NCI-H1436 treated with DMSO at 0.1 percent for 48 hours (cell line): ENCODE measurements around the gene NLRP1.
"Not testable (repeated sequence)": the region's sequence is repeated elsewhere in the genome, so short reads cannot be mapped to it uniquely, and the experiment has no call there.

Experiments used
- DNase-seq: peaks from one replicate; lab custom pipeline; 2025; lab: John Stamatoyannopoulos, UW

The NLRP1 gene

DNA sequence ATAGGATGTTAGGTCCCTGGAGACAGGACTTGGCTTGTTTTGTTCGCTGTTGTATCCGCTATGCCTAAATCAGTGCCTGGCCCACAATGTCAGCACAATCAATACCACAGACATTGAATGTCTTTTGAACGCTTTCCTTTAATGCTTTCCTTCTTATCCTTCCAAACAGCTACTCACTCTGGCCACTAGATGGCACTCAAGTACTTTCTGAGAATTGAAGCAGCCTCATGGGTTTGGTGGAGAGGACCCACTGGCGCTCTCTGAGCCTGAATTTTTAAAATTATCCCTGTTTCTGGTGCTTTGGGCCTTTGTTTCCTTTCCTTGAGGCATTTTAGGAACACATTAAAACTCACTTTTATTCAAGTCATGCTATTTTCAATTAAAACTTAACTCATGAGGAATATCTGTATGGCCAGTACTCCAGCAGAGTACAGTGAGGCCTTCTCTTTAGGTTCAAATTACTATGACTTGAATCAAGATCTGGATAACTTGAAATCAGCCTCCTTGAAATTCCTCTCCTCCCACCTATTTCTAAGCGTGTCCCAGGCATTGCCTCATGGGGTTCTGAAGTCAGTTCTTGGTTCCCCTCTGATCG is 3.2 kb upstream of the NLRP1 start:
- DNase-seq = no peak

DNA sequence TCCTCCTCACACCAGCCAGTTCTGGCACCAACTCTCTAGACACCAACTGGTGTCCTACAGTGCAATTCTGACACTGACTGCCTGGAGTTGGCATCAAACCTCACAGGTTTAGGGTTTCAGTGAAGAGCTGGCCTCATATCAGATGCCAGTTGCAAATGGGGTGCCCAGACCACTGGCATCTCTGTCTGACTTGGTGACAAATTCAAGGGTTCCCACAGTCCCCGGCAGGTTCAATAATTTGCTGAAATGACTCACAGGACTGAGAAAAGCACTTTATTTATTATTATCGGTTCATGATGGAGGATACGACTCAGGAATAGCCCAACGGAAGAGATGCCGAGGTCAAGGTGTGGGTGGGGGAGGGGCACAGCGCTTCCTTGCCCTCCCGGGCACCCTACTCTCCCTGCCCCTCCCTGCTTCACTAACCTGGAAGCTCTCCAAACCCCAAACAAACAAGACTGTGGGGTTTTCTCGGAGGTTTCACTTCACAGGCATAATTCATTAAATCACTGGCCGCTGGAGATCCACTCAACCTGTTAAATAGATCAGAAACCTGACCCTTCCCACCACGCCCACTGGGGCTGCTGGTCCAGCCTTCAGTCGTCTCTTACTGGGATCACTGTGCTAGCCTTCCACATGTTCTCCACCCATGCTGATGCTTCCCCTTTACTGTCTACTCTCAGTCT is 1.7 kb upstream of the NLRP1 start:
- no peak for DNase-seq

DNA sequence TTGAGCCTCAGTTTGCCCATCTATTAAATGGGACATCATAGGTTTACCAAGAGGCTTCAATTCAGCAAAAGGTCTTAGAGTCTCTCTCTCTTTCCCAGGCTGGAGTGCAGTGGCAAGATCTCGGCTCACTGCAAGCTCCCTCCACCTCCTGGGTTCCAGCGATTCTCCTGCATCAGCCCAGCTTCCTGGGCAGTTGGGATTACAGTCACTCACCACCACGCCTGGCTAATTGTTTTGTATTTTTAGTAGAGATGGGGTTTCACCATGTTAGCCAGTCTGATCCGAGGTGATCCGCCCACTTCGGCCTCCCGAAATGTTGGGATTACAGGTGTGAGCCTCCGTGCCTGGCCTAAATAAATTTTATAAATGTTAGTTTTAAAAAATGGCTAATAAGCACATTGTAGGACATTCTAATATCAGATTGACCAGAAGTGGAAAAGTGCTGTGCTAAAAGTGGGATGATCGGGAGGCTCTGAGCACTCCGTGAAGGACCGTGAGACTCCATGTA is 1.0 kb upstream of the NLRP1 start:
- no peak for DNase-seq

DNA sequence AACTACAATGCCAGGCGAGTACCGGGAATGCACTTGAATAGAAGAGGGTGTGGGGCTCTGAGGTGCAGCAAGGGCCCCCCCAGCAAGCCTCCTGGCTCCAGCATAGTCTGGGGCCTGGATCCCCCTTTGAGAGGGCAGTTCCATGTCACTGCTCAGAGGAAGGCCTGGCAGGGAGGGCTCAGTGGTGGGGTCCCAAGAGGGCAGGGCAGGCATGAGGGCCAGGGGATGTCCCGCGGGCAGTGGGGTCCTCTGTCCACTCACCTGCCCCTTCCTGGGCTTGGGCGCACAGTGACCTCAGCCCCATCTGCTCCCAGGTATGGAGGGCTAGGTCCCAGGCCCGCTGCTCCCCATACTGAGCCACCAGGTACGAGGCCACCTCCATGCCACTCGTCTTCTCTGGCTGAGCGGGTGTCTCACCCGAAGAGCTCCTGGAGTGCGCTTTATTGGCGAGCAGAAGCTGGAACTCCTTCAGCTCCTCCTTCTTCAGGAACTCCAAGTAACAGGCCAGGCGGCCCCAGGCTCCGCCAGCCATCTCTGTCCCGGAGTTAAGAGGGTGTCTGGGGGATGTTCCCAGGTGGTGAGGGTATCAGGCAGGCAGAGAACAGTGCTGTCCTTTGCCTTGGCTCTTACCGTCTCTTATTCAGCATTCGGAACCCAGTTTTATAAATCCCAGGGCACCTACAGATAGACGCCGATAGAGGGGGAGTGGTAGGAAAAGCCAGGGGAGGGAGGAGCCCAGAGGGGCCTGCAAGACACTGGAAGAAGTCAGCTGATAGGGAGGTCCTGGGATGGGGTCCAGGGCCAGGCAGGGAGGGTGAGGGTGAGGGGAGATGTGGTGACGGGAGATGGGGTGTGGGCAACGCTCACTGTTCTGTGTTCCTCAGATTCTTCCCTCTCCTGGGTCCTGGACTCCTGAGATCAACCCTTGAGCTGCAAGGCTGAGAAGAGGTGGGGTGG is 605 bp downstream of the NLRP1 start:
- DNase-seq = no peak

DNA sequence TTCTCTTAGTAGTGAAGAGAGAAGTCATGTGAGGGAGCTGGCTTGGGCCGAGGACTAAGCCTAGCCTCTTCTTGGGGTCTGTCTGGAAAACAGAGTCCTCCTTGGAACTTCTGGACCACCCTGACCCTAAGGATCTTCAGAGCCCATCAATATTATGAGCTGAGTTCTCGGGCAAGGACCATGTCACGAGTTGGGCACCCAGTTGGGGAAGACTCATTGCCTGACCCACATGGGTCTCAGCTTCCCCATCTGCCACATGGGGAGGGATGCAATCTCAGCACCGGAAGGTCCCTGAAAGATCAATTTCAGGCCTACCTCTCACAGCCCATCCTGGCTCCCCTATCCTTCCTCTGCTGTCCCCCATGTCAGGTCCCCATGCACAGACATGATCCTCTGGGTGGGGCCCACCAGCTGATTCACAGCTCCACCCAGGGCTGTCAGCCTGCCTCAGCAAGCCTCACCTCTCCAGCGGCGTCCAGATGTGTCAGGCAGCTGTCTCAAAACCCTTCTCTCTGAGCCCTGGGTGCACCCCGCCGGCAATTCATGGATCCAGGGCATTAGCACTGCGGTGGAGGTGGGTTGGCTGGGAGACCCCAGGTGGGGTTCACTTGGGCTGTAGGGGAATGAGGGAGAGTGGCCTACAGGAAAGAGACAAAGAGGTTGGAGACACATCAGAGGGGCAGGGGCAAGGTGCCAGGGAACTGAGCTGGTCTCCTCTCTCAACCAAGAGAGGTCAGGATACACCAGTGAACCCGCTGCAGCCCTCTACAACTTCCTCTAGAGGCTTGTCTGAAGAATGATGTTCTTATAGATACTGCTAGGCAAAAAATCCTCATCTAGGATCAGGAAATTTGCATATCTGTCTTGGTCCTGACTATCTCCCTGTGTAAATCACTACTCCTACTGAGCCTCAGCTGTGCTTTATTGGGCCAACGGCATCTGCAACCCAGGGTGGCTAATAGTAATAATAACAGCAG is 1.8 kb downstream of the NLRP1 start:
- no peak for DNase-seq

DNA sequence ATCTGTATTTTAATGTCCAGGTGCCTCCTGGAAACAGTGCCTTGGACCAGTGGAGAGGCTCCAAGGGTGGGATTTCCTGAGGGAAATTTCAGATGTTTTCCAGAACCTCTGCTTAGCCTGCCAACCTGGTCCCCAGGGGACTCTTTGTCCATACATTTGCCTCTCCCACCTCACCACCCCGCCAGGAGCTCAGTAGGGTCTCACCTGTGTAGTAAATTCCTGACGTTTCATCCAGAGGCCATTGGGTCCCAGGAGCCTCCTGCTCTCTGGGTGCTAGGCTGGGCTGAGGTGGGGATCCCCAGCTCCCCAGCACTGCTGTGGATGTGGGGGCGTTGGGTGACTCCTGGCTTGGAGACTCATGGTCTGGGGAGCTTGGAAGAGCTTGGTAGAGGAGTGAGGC is 2.7 kb downstream of the NLRP1 start:
- no peak for DNase-seq

DNA sequence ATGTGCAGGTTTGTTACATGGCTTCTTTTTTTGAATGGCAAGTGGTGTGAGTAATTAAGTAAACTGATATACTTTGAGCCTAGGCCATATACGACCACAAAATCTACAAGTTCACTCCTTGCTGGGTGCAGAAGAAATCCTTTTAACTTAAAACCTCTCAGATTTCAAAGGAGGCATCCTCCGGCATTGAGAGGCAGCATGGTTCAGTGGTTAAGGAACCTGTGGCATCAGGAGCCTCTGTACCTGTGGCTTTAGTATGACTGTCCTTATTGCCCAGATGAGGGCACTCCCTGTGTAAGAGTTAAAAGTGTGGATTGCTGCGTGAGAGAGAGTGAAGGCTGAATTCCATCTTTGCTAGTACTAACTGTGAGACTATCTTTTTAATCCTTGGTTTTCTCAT is 3.3 kb downstream of the NLRP1 start:
- DNase-seq = no peak

GRCh38 chr17:5580367-5580766 is 3.9 kb downstream of the NLRP1 start:
- DNase-seq = no peak

DNA sequence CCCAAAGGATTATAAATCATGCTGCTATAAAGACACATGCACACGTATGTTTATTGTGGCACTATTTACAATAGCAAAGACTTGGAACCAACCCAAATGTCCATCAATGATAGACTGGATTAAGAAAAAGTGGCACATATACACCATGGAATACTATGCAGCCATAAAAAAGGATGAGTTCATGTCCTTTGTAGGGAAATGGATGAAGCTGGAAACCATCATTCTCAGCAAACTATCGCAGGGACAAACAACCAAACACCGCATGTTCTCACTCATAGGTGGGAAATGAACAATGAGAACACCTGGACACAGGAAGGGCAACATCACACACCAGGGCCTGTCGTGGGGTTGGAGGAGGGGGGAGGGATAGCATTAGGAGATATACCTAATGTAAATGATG is 5.5 kb downstream of the NLRP1 start:
- DNase-seq = not testable (repeated sequence)

DNA sequence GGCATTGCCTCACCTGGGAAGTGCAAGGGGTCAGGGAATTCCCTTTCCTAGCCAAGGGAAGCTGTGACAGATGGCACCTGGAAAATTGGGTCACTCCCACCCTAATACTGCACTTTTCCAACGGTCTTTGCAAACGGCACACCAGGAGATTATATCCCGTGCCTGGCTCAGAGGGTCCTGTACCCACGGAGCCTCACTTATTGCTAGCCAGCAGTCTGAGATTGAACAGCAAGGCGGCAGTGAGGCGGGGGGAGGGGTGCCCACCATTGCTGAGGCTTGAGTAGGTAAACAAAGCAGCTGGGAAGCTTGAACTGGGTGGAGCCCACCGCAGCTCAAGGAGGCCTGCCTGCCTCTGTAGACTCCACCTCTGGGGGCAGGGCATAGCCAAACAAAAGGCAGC is 11.3 kb downstream of the NLRP1 start:
- not testable (repeated sequence) for DNase-seq

- DNase-seq = no peak
Measured at GRCh38 chr17:5571281-5571680, 13.0 kb downstream of the NLRP1 start.

- DNase-seq = no peak
Measured at GRCh38 chr17:5565808-5566207, 18.5 kb downstream of the NLRP1 start.

DNA sequence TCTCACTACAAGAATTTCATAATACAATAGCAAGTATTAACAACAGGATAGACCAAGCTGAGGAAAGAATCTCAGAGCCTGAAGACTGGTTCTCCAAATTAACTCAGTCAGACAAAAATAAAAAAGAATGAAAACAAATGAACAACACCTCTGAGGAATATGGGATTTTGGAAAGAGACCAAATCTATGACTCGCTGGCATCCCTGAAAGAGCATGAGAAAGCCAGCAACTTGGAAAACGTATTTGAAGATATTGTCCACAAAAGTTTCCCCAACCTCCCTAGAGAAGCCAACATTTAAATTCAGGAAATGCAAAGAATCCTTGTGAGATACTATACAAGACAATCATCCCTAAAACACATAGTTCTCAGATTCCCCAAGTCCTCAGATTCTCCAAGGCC is 20.9 kb downstream of the NLRP1 start:
- DNase-seq = no peak

- no peak for DNase-seq
Measured at GRCh38 chr17:5562661-5563360, 21.5 kb downstream of the NLRP1 start.

- DNase-seq = no peak
Measured at GRCh38 chr17:5561736-5562571, 22.4 kb downstream of the NLRP1 start.

- DNase-seq = no peak
Measured at GRCh38 chr17:5560361-5560988, 23.8 kb downstream of the NLRP1 start.

DNA sequence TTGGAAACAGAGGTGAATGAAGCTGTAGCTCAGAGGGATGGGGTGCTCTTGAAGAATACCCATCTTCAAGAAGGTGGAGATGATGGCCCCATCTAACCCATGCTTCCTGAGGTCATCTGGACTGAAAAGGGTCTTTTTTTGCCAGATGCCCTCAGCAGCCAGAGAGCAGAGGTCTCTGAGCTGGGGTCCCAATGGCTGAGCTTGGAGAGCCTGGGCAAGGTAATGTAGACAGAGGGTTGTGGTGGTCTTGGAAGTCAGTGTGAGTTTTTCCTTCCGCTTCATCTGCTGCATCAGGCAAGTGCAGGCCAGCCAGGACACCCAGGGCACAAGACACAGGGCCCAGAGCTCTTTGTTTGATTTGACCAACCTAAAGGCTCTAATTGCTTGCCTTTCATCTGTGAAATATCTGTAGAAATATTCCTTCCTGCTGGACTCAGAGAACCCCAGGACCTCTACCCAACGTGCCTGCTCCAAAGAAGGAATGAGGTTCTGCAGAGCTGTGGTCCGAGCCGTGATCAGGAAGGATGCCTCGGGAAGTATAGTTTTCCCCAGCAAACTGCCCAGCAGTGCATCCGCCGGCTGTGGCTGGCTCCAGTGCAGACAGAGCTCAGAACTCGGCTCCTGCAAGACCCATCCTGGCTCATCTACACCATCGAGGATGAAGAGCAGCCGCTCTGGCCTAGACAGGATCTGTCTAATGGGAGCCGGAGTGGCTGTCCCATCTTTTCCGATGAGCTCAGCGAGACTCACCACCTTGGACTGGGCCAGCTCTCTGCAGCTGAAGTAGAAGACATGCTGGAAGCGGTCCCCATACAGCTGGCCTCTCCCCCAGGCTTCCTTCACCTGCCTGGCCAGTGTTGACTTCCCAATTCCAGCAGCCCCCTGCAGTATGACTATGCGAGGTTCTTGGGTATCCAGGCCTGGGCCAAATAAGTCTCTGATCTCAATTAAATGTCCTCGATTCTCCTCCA is 25.2 kb downstream of the NLRP1 start:
- DNase-seq = no peak

DNA sequence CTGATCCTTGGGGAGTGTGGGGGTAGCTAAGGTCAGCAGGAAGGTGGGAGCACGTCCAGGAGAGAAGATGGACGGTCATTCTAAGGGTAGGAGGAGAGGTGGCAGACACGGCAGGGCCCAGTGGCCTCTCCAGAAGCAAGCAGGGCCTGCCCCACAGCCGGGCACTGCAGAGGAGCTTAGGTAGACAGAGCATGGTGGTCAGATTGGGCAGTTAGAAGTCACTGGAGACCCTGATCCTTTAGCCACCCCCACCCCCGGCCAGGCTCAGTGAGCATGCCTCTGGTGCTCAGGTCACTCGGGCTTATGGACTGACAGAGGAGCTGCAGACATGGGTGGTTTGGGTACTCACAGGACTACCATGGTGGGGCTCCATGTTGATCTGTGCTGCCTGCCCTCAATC is 26.3 kb downstream of the NLRP1 start:
- no peak for DNase-seq
